ENCODE data around the gene USP24. TPM values are rescaled to one million over a fixed set of nuclear protein-coding genes. Genes with fewer than 3 reads are reported as not detected.

Gene USP24
- total RNA-seq, 1 donor from 2014 or later, result 40.9 TPM

GRCh38 chr1:55168353-55168752, 46.8 kb downstream of the USP24 start:
- intact Hi-C loops (cut with micrococcal nuclease), result no loop called here

GRCh38 chr1:55167224-55167871, 47.8 kb downstream of the USP24 start:
- intact Hi-C loops (cut with micrococcal nuclease), result no loop called here

- intact Hi-C loops (cut with micrococcal nuclease), result no loop called here
Measured at GRCh38 chr1:55164906-55165305, 50.3 kb downstream of the USP24 start.

GRCh38 chr1:55159571-55159970, 55.6 kb downstream of the USP24 start:
- intact Hi-C loops (cut with micrococcal nuclease), result no loop called here

- intact Hi-C loops (cut with micrococcal nuclease), result no loop called here
Measured at GRCh38 chr1:55156608-55157007, 58.6 kb downstream of the USP24 start.

GRCh38 chr1:55156093-55156492, 59.1 kb downstream of the USP24 start:
- intact Hi-C loops (cut with micrococcal nuclease), result no loop called here

GRCh38 chr1:55155522-55155921, 59.6 kb downstream of the USP24 start:
- intact Hi-C loops (cut with micrococcal nuclease), result no loop called here

- intact Hi-C loops (cut with micrococcal nuclease), result no loop called here
Measured at GRCh38 chr1:55154616-55155015, 60.5 kb downstream of the USP24 start.

GRCh38 chr1:55153031-55153430, 62.1 kb downstream of the USP24 start:
- intact Hi-C loops (cut with micrococcal nuclease), result no loop called here

GRCh38 chr1:55150880-55151588, 64.1 kb downstream of the USP24 start:
- intact Hi-C loops (cut with micrococcal nuclease), result loop anchor here (2.0 kb wide), 1 partner anchor 64 kb away; the partner anchor contains the start of gene USP24

GRCh38 chr1:55148676-55149075, 66.5 kb downstream of the USP24 start:
- intact Hi-C loops (cut with micrococcal nuclease), result no loop called here

GRCh38 chr1:55147524-55147923, 67.6 kb downstream of the USP24 start:
- intact Hi-C loops (cut with micrococcal nuclease), result no loop called here

- intact Hi-C loops (cut with micrococcal nuclease), result no loop called here
Measured at GRCh38 chr1:55146781-55147180, 68.4 kb downstream of the USP24 start.

- intact Hi-C loops (cut with micrococcal nuclease), result no loop called here
Measured at GRCh38 chr1:55144886-55145285, 70.3 kb downstream of the USP24 start.

GRCh38 chr1:55143684-55144083, 71.5 kb downstream of the USP24 start:
- intact Hi-C loops (cut with micrococcal nuclease), result no loop called here

GRCh38 chr1:55141295-55141893, 73.8 kb downstream of the USP24 start:
- intact Hi-C loops (cut with micrococcal nuclease), result no loop called here

- intact Hi-C loops (cut with micrococcal nuclease), result loop anchor here (1.0 kb wide), 3 partner anchors 118 to 198 kb away; no protein-coding TSS in a partner anchor
Measured at GRCh38 chr1:55140546-55140983, 74.6 kb downstream of the USP24 start.

- intact Hi-C loops (cut with micrococcal nuclease), result loop anchor here (1.0 kb wide), 3 partner anchors 118 to 198 kb away; no protein-coding TSS in a partner anchor
Measured at GRCh38 chr1:55140137-55140536, 75.0 kb downstream of the USP24 start.

GRCh38 chr1:55138823-55139222, 76.3 kb downstream of the USP24 start:
- intact Hi-C loops (cut with micrococcal nuclease), result no loop called here

- intact Hi-C loops (cut with micrococcal nuclease), result no loop called here
Measured at GRCh38 chr1:55134152-55134808, 80.9 kb downstream of the USP24 start.

- intact Hi-C loops (cut with micrococcal nuclease), result no loop called here
Measured at GRCh38 chr1:55131801-55132200, 83.4 kb downstream of the USP24 start.

GRCh38 chr1:55131218-55131617, 83.9 kb downstream of the USP24 start:
- intact Hi-C loops (cut with micrococcal nuclease), result no loop called here
